AG08395 (cell line): Measurements from ENCODE around the gene IPO4.
"Not testable (repeated sequence)": the region's sequence is repeated elsewhere in the genome, so short reads cannot be mapped to it uniquely, and the experiment has no call there.

Experiments
- DNase-seq: peaks from one replicate; pipeline ENCODE4 v3.0.0; 2012; ENCODE audit warnings: mixed read lengths, low spot score

The IPO4 gene, protein sequence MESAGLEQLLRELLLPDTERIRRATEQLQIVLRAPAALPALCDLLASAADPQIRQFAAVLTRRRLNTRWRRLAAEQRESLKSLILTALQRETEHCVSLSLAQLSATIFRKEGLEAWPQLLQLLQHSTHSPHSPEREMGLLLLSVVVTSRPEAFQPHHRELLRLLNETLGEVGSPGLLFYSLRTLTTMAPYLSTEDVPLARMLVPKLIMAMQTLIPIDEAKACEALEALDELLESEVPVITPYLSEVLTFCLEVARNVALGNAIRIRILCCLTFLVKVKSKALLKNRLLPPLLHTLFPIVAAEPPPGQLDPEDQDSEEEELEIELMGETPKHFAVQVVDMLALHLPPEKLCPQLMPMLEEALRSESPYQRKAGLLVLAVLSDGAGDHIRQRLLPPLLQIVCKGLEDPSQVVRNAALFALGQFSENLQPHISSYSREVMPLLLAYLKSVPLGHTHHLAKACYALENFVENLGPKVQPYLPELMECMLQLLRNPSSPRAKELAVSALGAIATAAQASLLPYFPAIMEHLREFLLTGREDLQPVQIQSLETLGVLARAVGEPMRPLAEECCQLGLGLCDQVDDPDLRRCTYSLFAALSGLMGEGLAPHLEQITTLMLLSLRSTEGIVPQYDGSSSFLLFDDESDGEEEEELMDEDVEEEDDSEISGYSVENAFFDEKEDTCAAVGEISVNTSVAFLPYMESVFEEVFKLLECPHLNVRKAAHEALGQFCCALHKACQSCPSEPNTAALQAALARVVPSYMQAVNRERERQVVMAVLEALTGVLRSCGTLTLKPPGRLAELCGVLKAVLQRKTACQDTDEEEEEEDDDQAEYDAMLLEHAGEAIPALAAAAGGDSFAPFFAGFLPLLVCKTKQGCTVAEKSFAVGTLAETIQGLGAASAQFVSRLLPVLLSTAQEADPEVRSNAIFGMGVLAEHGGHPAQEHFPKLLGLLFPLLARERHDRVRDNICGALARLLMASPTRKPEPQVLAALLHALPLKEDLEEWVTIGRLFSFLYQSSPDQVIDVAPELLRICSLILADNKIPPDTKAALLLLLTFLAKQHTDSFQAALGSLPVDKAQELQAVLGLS

DNA sequence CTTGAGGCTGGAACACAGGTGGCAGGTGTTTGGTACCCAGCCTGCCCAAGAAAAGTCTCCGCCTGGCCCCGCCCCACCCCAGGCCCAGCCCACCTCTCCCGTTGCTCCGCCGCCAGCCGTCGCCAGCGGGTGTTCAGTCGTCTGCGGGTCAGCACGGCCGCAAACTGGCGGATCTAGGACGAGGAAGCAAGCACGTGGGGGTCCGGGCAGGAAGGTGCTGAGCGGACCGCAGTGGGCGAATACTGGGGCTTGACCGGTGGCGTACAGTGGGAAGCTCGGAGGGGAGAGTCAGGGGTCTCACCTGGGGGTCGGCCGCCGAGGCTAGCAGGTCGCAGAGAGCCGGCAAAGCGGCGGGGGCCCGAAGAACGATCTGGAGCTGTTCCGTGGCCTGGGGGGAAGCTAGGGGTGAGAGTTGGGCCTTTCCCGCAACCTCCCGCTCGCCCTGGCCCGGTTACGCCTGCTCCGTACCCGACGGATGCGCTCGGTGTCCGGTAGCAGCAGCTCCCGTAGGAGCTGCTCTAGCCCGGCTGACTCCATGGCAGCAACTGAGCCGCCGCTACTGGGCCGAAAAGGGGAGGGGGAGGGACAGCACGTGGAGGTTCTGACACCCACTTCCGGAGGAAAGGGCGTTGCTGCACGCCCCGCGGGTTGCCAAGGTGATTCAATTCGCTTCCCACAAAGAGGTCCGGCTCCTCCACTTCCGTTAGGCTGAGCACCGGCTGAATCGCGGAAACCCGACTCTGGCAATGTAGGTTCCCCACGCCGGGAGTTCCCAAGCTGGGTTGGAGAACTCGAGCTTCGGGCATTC is at the start of gene IPO4:
Gene IPO4 (minus strand): TSS at position 566 of the 808 bp plus-strand sequence. CDS start 29 bp downstream, at position 537.
- DNase-seq = peak; percentile 99

DNA sequence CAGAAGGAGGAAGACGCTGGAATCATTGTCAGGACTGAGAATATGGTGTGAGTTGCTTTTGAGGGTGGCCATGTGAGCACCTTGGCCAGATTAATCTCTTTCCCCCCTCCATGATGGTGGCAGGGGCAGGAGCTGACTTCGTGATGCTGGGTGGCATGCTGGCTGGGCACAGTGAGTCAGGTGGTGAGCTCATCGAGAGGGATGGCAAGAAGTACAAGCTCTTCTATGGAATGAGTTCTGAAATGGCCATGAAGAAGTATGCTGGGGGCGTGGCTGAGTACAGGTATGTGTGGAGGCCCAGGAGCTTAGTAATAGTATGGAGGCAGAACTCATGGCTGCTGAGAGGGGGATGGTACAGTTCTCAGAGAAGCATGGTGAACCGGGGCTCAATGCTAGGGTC is 49.5 kb upstream of the IPO4 start:
- DNase-seq = no peak

DNA sequence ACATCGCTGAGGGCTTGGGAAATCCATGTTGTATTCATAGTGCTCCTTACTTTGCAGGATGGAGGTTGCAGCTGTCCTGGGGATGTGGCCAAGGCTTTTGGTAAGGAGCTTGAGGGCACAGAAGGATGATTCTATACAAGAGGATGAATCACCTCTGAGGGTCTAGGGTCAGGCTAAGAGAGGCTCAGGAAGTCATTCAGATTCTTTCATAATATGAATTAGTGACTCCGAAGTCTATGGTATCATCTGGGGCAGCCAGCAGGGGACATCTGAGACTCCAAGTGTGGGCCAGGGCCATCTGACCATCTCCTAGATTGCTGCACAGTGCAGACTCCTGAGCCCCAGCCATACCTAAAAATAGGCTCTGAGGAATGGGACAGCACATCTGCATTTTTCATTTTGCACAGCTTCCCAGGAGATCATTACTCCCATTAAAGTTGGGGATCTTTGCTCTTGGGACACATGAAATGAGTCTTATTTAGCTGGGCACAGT is 48.9 kb upstream of the IPO4 start:
- no peak for DNase-seq

DNA sequence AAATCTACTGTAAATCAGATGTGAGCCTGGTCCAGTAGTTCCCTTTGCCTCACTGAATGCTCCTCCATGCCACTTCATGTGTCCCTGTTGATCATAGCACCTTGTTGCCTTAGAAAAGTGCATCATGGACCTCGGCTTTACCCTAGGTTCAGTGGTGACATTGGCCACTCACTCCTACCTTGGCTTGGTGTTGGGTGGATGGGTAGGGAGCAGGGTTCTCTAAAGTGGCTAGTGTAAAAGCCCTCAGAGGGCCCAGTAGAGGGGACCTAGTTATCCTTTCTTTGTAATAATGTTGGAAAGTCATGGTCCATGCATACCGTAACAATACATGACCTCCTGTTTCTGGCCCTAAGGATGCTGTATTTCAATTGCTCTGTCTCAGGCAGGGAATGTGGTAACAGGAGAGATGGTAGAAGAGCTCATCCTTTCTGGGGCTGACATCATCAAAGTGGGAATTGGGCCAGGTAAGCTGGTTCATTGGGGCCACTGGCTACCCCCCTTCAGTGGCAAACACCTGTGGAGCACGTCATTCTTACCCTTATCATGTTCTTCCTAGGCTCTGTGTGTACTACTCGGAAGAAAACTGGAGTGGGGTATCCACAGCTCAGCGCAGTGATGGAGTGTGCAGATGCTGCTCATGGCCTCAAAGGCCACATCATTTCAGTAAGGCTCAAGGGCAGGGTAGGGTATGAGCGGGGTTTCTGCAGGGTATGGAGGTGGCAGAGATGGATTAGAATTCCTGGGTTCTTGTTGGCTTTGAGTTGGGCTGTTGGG is 48.3 kb upstream of the IPO4 start:
- no peak for DNase-seq

DNA sequence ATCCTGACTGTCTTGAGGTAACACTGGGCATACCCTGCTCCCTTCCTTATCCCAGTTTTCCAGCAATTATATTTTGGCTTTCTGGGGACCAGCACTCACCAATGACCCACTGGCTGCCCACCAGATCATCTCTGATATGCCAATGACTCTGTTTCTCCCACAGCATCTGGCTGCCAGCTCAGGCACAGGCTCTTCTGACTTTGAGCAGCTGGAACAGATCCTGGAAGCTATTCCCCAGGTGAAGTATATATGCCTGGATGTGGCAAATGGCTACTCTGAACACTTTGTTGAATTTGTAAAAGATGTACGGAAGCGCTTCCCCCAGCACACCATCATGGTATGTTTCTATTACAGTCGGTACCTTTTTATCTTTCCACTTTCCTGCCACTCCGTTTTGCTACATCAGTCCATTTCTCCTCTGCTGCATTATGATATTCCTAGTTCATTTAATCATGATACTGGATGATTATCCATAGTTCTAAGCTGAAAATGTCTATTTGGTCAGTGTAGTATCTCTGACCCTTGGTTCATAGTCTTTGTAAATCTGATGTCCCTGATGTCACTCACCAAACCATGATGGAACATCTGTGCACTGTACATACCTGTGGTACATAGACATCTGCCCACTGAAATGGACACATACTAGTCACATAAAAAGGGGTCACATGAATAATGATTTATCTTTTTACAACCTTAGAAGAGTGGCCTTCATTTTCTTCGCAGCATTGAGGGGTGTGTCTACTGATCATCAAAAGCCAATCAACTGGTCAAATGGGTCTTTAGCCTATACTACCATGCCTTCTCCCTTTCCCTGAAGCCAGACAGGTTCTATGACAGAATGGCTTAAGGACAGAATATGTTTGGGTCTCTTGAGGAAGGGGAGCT is 47.4 kb upstream of the IPO4 start:
- DNase-seq = no peak

DNA sequence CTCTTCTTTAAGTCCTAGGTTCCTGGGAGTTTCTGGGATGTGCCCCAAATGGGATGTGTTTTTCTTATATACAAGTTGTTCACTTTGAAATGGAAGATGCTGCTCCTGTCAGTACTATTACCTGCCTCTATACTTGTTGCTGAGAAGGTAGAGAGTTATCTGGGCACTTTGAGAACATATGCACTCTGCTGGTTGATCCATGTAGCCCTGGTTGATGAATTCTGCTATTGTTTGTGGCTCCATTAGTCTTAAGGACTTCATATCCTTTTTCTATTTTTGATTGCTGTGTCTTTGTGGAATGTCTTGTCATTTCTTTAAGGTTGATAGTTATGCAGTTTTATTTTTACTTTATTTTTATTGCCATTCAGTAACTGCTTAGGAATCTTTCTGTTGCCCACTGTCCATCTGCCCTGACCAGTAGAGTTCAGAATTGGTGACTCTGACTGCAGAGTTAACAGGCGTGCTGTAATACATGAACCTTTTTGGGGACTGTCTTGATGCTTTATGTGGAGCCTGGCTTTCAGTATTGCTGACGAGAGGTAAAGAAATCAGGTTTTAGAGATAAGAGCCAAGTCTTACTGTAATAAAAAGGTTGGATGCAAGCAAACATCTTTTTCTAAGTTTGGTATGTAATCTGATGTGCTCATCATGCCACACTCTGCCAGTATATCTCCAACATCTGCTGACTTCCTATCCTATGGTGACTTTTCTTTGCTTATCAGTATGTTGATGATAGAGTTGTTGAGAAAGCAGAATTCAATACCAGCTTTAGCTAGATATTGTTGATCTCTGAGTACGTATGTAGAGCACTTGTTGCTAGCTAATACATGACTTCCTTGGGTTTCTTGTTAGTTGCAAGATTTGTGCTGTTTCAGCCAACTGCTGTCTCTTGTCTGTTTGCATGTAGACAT is 45.7 kb upstream of the IPO4 start:
- no peak for DNase-seq

DNA sequence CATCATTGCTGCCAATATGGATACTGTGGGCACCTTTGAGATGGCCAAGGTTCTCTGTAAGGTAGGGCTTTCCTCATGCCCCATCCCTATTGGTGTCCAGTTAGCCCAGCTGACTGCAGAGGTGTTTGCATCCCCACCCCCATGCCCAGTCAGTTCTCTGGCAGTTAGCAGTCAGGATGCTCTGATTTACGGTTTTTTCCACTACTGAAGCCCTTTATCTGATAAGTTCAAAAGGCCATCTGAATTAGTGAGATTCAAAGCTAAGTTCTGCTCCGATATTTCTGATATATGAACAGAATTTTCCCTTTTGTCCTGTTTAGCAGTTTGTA is 44.9 kb upstream of the IPO4 start:
- no peak for DNase-seq

DNA sequence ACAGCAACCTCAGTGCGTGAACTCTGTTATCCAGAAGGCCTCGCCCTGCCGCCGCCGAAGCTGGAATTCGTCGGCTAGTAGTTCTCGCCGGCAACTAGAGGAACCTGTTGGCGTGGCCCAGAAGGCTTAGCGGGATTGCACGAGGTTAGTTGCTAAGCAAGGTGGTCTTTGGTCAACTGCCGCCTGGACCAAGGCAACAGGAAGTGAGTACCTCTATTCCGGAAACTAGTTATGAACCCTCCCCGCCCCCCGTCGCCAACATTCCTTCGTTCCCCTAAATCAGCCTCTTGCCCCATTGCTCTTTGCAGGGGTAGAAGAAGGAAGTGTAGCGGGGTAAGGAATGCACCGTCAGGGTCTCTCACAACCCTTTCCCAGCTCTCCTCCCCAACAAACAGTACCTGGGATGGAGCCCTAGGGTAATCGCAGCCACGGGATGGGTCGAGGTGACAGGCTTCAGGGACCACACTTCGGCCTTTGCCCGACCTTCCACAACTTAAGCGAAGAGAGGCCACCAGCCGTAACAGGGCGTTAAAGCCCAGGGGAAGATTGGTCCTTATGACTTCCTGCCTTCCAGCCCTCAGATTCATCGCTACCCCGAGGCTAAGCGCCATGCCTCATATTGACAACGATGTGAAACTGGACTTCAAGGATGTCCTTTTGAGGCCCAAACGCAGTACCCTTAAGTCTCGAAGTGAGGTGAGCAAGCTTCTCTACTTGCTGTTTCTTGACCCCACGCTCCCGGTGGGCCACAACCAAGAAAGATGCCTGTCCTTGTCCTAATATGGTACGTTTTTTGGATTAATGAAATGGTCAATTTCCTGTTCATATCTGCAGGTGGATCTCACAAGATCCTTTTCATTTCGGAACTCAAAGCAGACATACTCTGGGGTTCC is 44.3 kb upstream of the IPO4 start, which contains the start of gene GMPR2:
Gene GMPR2 (plus strand): TSS at position 285 of the 893 bp plus-strand sequence. CDS start 325 bp downstream, at position 610.
- no peak for DNase-seq

DNA sequence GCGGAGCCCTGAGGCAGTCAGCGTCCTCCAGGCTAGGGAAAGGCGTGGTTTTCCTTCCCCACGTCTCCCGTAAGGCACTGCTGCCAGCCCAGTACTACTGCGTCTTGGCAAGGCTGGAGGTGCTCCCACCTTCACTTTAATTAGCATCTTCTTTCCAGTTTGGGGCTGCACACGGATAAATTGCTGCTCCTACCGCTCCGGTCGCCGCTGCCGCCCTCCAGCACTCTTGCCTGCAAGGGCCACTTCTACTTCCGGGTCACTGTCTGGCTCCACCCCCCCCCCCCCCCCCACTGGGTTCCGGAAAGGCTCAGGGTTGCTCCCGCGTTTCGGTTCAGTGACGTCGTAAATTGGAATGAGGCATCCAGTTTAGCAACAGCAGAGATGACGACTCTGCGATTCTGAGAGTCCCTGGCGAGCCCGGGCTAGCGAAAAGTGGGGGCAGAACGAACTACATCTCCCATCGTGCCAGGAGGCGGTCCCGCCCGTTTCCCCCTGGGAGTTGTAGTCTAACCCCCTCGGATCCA is 43.6 kb upstream of the IPO4 start, which contains the start of gene NEDD8:
Gene NEDD8 (minus strand): TSS at position 247 of the 524 bp plus-strand sequence. CDS start 100 bp downstream, at position 147.
- peak; percentile 95 for DNase-seq

DNA sequence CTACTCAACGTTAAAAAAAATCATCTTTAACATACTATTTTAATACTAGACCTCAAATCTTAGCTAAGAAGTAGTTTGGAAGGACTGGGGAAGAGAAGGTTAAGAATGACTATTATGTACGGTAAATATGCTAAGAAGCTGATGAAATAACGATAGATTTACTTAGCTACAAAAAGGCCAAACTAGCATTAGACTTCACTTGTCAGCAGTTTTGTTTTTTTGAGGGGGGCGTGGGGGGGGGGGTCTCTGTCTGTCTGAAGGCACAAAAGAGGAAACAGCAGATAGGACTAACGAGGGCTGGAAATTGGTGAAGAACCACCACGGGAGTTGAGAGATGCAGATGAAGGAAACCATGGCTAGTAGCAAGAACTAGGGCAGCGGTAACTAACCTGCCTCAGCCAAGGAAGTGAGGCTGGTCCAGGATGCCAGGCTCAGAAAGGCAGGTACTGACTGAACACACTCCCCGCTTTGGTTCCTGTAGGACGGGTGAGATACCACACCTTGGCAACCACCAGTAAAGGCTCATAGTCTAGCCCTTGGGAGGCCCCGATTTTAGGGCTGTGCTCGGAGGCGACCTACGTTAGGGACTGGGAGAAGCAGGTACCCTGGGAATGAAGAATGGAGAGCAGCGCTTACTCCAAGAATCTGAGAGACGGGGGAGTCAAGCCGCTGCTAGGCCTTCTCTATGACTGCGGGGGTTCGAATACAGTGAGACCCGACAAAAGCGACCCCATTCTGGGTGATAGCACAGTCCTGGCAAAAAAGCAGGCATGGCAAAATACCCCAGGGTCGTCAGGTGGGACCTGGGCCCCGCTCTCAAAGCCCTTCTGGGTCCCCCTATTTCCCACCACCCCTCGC is 42.9 kb upstream of the IPO4 start:
- no peak for DNase-seq

DNA sequence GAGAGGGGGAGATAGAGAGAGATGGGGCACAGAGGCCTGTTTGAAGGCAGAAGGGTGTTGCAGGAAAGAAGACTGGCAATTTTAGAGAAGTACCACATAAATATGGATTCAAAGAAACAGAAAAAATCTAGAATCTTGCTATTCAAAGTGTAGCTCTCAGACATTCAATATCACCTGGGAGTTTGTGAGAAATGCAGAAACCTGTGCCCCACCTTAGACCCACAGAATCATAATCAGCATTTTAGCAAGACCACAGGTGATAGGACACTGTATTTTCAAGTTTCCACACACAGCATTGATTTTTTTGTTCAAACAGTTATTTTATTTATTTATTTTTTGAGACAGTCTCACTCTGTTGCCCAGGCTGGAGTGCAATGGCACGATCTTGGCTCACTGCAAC is 40.3 kb upstream of the IPO4 start:
- no peak for DNase-seq

DNA sequence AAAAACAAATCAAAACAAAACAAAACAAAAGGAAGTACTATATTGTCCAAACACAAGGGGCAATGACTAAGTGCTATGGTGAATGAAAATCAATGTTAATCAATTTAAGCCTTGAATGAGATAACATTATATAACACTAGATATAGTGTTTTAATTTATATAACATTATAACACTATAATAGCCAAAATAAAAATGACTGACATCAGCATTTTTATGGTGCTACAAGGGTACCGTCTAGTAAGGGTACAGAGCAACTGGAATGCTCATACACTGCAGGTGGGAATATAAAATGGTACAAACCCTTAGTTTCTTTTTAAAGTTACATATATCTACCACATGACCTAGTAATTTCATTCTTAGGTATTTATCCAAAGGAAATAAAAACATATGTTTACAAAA is 37.9 kb upstream of the IPO4 start:
- no peak for DNase-seq

DNA sequence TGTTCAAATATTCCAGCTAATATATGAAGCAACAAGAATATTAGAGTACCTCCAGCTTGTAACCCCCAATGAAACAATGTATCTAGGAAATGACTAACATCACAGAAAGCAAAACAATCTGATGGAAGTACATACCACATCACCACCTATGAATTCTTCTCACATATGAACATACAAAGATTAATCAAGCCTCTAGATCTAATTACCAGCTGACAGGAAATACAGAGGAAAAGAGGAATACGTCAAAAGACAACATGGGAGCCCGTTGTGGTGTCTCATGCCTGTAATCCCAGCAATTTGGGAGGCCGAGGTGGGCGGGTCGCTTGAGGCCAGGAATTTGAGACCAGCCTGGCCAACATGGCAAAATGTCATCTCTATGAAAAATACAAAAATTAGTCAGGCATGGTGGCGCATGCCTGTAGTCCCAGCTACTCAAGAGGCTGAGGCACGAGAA is 36.0 kb upstream of the IPO4 start:
- peak; percentile 70 for DNase-seq

DNA sequence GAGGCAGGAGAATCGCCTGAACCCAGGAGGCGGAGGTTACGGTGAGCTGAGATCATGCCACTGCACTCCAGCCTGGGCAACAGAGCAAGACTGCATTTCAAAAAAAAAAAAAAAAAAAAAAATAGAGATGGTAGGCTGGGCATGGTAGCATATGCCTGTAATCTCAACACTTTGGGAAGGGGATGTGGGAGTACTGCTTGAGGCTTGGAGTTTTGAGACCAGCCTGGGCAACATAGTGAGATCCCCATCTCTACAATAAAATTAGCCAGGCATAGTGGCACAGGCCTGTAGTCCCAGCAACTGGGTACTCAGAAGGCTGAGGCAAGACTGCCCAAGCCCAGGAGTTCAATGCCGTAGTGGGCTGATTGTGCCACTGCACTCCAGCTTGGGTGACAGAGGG is 34.4 kb upstream of the IPO4 start:
- DNase-seq = not testable (repeated sequence)

DNA sequence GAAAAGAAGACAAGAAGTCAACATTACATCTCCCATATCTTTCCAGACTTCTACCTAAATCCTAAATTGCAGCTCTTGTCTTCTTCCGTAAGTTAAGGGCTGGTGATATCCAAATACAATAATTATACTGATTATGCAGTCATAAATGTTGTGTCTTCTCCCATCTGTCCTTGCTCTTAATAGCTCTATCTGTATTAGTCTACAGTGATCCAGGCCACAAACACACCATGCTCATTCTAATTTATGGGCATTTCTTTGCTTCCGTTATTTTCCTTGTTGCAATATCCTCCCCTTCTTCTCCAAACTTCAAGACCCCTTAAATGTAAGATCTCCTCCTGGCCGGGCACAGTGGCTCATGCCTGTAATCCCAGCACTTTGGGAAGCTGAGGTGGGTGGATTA is 30.9 kb upstream of the IPO4 start:
- no peak for DNase-seq

DNA sequence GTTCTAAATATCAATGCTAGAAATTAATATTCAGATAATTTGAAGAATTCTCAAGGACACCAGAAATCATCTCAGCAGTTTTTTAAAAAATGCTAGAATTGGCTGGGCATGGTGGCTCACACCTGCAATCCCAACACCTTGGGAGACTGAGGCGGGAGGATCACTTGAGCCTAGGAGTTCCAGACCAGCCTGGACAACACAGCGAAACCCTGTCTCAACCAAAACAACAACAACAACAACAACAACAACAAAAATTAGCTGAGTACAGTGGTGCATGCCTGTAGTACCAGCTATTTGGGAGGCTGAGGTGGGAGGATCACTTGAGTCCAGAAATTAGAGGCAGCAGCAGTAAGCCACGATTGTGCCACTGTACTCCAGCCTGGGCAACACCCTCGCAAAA is 30.5 kb upstream of the IPO4 start:
- no peak for DNase-seq
